NB4 (cell line): ENCODE measurements around the gene EPB41L2.

Experiments used
- DNase-seq: peaks from one replicate; pipeline ENCODE4 v3.0.0; 2010; ENCODE audit warnings: low read depth
- H3K4me3 ChIP-seq: one replicate; pipeline ENCODE4 v1.5.1; 2011; ENCODE audit warnings: mild to moderate bottlenecking, low read depth, low read length, moderate library complexity
- CTCF ChIP-seq: IDR thresholded peaks from one replicate; pipeline ENCODE4 v1.5.1; 2012; ENCODE audit warnings: low read depth, low read length
- MAX ChIP-seq: IDR thresholded peaks from 2 replicates; pipeline ENCODE4 v1.6.1; 2011; ENCODE audit warnings: low read depth, low read length
- MYC ChIP-seq: IDR thresholded peaks from 2 replicates; pipeline ENCODE4 v1.6.1; 2011; ENCODE audit warnings: low read depth, low read length
- POLR2A ChIP-seq: IDR thresholded peaks from 2 replicates; pipeline ENCODE4 v1.6.1; 2011; ENCODE audit warnings: mild to moderate bottlenecking; ENCODE audit not compliant: insufficient read length; ENCODE audit errors: extremely low read depth

Gene EPB41L2

GRCh38 chr6:130890521-130890971 is 172.5 kb downstream of the EPB41L2 start:
- no peak for DNase-seq
- H3K4me3 ChIP-seq, result no peak overlapping the region
- TF ChIP-seq MAX (no peak), POLR2A (no peak), MYC (no peak), CTCF (no peak)

- no peak for DNase-seq
- TF ChIP-seq MYC (no peak), POLR2A (no peak), MAX (no peak), CTCF (no peak)
- no peak overlapping the region for H3K4me3 ChIP-seq
These were observed 173.6 kb downstream of the EPB41L2 start for GRCh38 chr6:130889423-130889822.

GRCh38 chr6:130888246-130888645 is 174.8 kb downstream of the EPB41L2 start:
- H3K4me3 ChIP-seq, result no peak overlapping the region
- DNase-seq, result no peak
- TF ChIP-seq MAX, result no peak
- no peak for TF ChIP-seq POLR2A
- no peak for TF ChIP-seq MYC
- TF ChIP-seq CTCF, result no peak

GRCh38 chr6:130886966-130887365 is 176.1 kb downstream of the EPB41L2 start:
- DNase-seq, result no peak
- TF ChIP-seq MYC, result no peak
- TF ChIP-seq POLR2A, result no peak
- no peak for TF ChIP-seq CTCF
- TF ChIP-seq MAX, result no peak
- no peak overlapping the region for H3K4me3 ChIP-seq

GRCh38 chr6:130885392-130886192 is 177.5 kb downstream of the EPB41L2 start:
- TF ChIP-seq POLR2A, result no peak
- TF ChIP-seq MYC, result no peak
- no peak for TF ChIP-seq MAX
- TF ChIP-seq CTCF, result peak; percentile 84
- peak; percentile 83 for DNase-seq

GRCh38 chr6:130882370-130882769 is 180.7 kb downstream of the EPB41L2 start:
- no peak overlapping the region for H3K4me3 ChIP-seq
- DNase-seq, result peak; percentile 31
- TF ChIP-seq MAX, result no peak

More at GRCh38 chr6:130885392-130886192, 177.5 kb downstream of the EPB41L2 start:
- H3K4me3 ChIP-seq, result no peak overlapping the region
